SU-DHL-6 (cell line): ENCODE results near the gene TRPM3.

Experiments
- H2AFZ ChIP-seq: fragments of 200-600 bp; sonication (generic); 2 replicates; pipeline ENCODE4 v1.6.1; 2014; ENCODE audit warnings: low read depth, mild to moderate bottlenecking, moderate library complexity, mixed read lengths, antibody characterized with exemption, low read length; ENCODE audit not compliant: severe bottlenecking
- H3F3A ChIP-seq: fragments of 200-600 bp; shearing (Covaris generic); 2 replicates; pipeline ENCODE4 v1.6.0; 2016; ENCODE audit warnings: antibody characterized with exemption, mild to moderate bottlenecking; ENCODE audit not compliant: insufficient read depth
- H3K27ac ChIP-seq: fragments of 200-600 bp; sonication (generic); 2 replicates; pipeline ENCODE4 v1.5.1; 2016; ENCODE audit warnings: low read depth, mild to moderate bottlenecking, low read length, moderate library complexity, mixed read lengths
- H3K27me3 ChIP-seq: fragments of 200-600 bp; sonication (generic), shearing (Covaris generic); 2 replicates; pipeline ENCODE4 v1.6.0; 2014; ENCODE audit warnings: mild to moderate bottlenecking, low read length
- H3K36me3 ChIP-seq: fragments of 200-600 bp; sonication (generic); 2 replicates; pipeline ENCODE4 v1.6.1; 2014; ENCODE audit warnings: mild to moderate bottlenecking, low read length, mixed read lengths
- H3K4me2 ChIP-seq: fragments of 300-600, 200-600 bp; shearing (Covaris generic), sonication (generic); 2 replicates; pipeline ENCODE4 v1.6.0; 2014; ENCODE audit warnings: low read length, low read depth, mild to moderate bottlenecking; ENCODE audit not compliant: poor library complexity, severe bottlenecking
- H3K4me3 ChIP-seq: fragments of 200-600 bp; sonication (generic); 2 replicates; pipeline ENCODE4 v1.5.1; 2014; ENCODE audit warnings: antibody characterized with exemption, low read length, mild to moderate bottlenecking, mixed read lengths; ENCODE audit not compliant: insufficient read depth, poor library complexity, severe bottlenecking
- H3K79me2 ChIP-seq: fragments of 200-600 bp; sonication (generic); 2 replicates; pipeline ENCODE4 v1.6.1; 2014; ENCODE audit warnings: mild to moderate bottlenecking, low read length, moderate library complexity; ENCODE audit not compliant: insufficient read depth
- H3K9ac ChIP-seq: fragments of 200-600 bp; sonication (generic); 2 replicates; pipeline ENCODE4 v1.7.0; 2014; ENCODE audit warnings: mild to moderate bottlenecking, low read length
- H3K9me2 ChIP-seq: fragments of 200-600 bp; sonication (generic); replicated peaks from 2 replicates; pipeline ENCODE4 v1.6.1; 2014; ENCODE audit warnings: low read length; ENCODE audit not compliant: insufficient read depth
- H3K9me3 ChIP-seq: fragments of 200-600 bp; sonication (generic); 2 replicates; pipeline ENCODE4 v1.6.1; 2014; ENCODE audit warnings: low read length, mixed read lengths; ENCODE audit not compliant: insufficient read depth
- H4K20me1 ChIP-seq: fragments of 200-600 bp; sonication (generic); 2 replicates; pipeline ENCODE4 v1.6.1; 2014; ENCODE audit warnings: low read depth, mild to moderate bottlenecking, antibody characterized with exemption, low read length, moderate library complexity, mixed read lengths
- EZH2phosphoT487 ChIP-seq: fragments of 200-600 bp; sonication (generic), shearing (Covaris generic); conservative IDR thresholded peaks from 2 replicates; pipeline ENCODE4 v1.6.1; 2018; ENCODE audit warnings: mild to moderate bottlenecking, antibody characterized with exemption, low read length, moderate library complexity, mixed read lengths
- TF ChIP-seq, protein P1 (sequence below): fragments of 200-600 bp; sonication (generic); IDR thresholded peaks from one replicate; pipeline ENCODE4 v1.5.1; 2017; ENCODE audit warnings: antibody characterized with exemption, mild to moderate bottlenecking, low read length, moderate library complexity; ENCODE audit not compliant: insufficient read depth, poor library complexity, severe bottlenecking

TRPM3 gene

GRCh38 chr9:70485273-70485858 is 636.1 kb downstream of the TRPM3 start:
- Histone ChIP-seq H3K9ac (no peak overlapping the region), H3K4me3 (no peak overlapping the region), H3K27me3 (no peaks in the 10 kb centered on the region), H3K79me2 (no peaks in the 10 kb centered on the region), H3K9me3 (no peaks in the 10 kb centered on the region), H3K9me2 (no peaks in the 10 kb centered on the region), H3K4me2 (no peak overlapping the region), H3F3A (no peaks in the 10 kb centered on the region), H3K27ac (no peak overlapping the region), H3K36me3 (no peaks in the 10 kb centered on the region), H4K20me1 (no peaks in the 10 kb centered on the region), H2AFZ (no peak overlapping the region)
- TF ChIP-seq, protein P1, sequence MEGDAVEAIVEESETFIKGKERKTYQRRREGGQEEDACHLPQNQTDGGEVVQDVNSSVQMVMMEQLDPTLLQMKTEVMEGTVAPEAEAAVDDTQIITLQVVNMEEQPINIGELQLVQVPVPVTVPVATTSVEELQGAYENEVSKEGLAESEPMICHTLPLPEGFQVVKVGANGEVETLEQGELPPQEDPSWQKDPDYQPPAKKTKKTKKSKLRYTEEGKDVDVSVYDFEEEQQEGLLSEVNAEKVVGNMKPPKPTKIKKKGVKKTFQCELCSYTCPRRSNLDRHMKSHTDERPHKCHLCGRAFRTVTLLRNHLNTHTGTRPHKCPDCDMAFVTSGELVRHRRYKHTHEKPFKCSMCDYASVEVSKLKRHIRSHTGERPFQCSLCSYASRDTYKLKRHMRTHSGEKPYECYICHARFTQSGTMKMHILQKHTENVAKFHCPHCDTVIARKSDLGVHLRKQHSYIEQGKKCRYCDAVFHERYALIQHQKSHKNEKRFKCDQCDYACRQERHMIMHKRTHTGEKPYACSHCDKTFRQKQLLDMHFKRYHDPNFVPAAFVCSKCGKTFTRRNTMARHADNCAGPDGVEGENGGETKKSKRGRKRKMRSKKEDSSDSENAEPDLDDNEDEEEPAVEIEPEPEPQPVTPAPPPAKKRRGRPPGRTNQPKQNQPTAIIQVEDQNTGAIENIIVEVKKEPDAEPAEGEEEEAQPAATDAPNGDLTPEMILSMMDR, result no peak
- TF ChIP-seq EZH2phosphoT487, result no peak

- no peak overlapping the region for H3K9ac ChIP-seq
- H3K4me3 ChIP-seq, result no peak overlapping the region
- H4K20me1 ChIP-seq, result no peaks in the 10 kb centered on the region
- no peak overlapping the region for H3K4me2 ChIP-seq
- TF ChIP-seq EZH2phosphoT487, result no peak
- TF ChIP-seq, protein P1, result peak; percentile 35
- H2AFZ ChIP-seq, result no peak overlapping the region
- H3K27ac ChIP-seq, result no peak overlapping the region
- no peaks in the 10 kb centered on the region for H3K79me2 ChIP-seq
- H3K9me3 ChIP-seq, result no peaks in the 10 kb centered on the region
- no peaks in the 10 kb centered on the region for H3K9me2 ChIP-seq
- no peaks in the 10 kb centered on the region for H3K27me3 ChIP-seq
- H3F3A ChIP-seq, result no peaks in the 10 kb centered on the region
- no peaks in the 10 kb centered on the region for H3K36me3 ChIP-seq
Measured at GRCh38 chr9:70484232-70485130, 636.9 kb downstream of the TRPM3 start.

GRCh38 chr9:70481471-70481870 is 640.0 kb downstream of the TRPM3 start:
- H3K79me2 ChIP-seq, result no peaks in the 10 kb centered on the region
- no peaks in the 10 kb centered on the region for H3K36me3 ChIP-seq
- H2AFZ ChIP-seq, result no peak overlapping the region
- H4K20me1 ChIP-seq, result no peaks in the 10 kb centered on the region
- H3K4me3 ChIP-seq, result no peak overlapping the region
- no peaks in the 10 kb centered on the region for H3F3A ChIP-seq
- no peaks in the 10 kb centered on the region for H3K9me2 ChIP-seq
- H3K27ac ChIP-seq, result no peak overlapping the region
- no peaks in the 10 kb centered on the region for H3K27me3 ChIP-seq
- H3K4me2 ChIP-seq, result no peak overlapping the region
- no peak overlapping the region for H3K9ac ChIP-seq
- TF ChIP-seq EZH2phosphoT487, result no peak
- TF ChIP-seq, protein P1, result no peak
- H3K9me3 ChIP-seq, result no peaks in the 10 kb centered on the region
